Measurements from ENCODE around the gene KCNJ18. TPM values are rescaled to one million over a fixed set of nuclear protein-coding genes. Genes with fewer than 3 reads are reported as not detected.

The KCNJ18 gene
- total RNA-seq, 1 donor from 2014 or later = not detected

GRCh38 chr17:21676281-21677111, 15.8 kb upstream of the KCNJ18 start:
- no peaks in the 10 kb centered on the region for H3K9me3 ChIP-seq
- intact Hi-C loops (cut with DNase I) = no loop called here
- DNase-seq = no peak
- no peaks in the 10 kb centered on the region for H3K4me1 ChIP-seq
- H3K27me3 ChIP-seq = no peaks in the 10 kb centered on the region
- no peak overlapping the region for H3K4me3 ChIP-seq
- no peaks in the 10 kb centered on the region for H3K36me3 ChIP-seq
- H3K27ac ChIP-seq = no peak overlapping the region
- peak; percentile 46 for ATAC-seq
- no peak for TF ChIP-seq CTCF (IDR thresholded peaks at IDR 0.05)

- intact Hi-C loops (cut with DNase I) = no loop called here
- peak; percentile 12 for ATAC-seq
- Histone ChIP-seq H3K36me3 (no peaks in the 10 kb centered on the region), H3K9me3 (no peaks in the 10 kb centered on the region), H3K4me1 (no peaks in the 10 kb centered on the region), H3K27me3 (no peaks in the 10 kb centered on the region), H3K27ac (no peak overlapping the region), H3K4me3 (no peak overlapping the region)
- DNase-seq = no peak
- TF ChIP-seq CTCF (IDR thresholded peaks at IDR 0.05) = no peak
Measured at GRCh38 chr17:21677126-21677910, 15.0 kb upstream of the KCNJ18 start.

- DNase-seq (no peak), ATAC-seq (no peak)
- no peaks in the 10 kb centered on the region for H3K27me3 ChIP-seq
- no peaks in the 10 kb centered on the region for H3K36me3 ChIP-seq
- H3K4me3 ChIP-seq = no peak overlapping the region
- H3K9me3 ChIP-seq = no peaks in the 10 kb centered on the region
- no peak overlapping the region for H3K27ac ChIP-seq
- H3K4me1 ChIP-seq = no peaks in the 10 kb centered on the region
- TF ChIP-seq CTCF (IDR thresholded peaks at IDR 0.05) = no peak
- intact Hi-C loops (cut with DNase I) = no loop called here
Measured at GRCh38 chr17:21677911-21678310, 14.4 kb upstream of the KCNJ18 start.

- intact Hi-C loops (cut with DNase I) = no loop called here
- H3K27me3 ChIP-seq = no peaks in the 10 kb centered on the region
- no peaks in the 10 kb centered on the region for H3K9me3 ChIP-seq
- DNase-seq = peak; percentile 67
- no peaks in the 10 kb centered on the region for H3K4me1 ChIP-seq
- no peak overlapping the region for H3K4me3 ChIP-seq
- H3K27ac ChIP-seq = no peak overlapping the region
- no peak for TF ChIP-seq CTCF (IDR thresholded peaks at IDR 0.05)
- no peaks in the 10 kb centered on the region for H3K36me3 ChIP-seq
- no peak for ATAC-seq
Measured at GRCh38 chr17:21678393-21679081, 13.8 kb upstream of the KCNJ18 start.

GRCh38 chr17:21679256-21680146, 12.8 kb upstream of the KCNJ18 start:
- ATAC-seq (no peak), DNase-seq (no peak)
- Histone ChIP-seq H3K4me3 (no peak overlapping the region), H3K36me3 (no peaks in the 10 kb centered on the region), H3K9me3 (no peaks in the 10 kb centered on the region), H3K27ac (no peak overlapping the region), H3K4me1 (no peaks in the 10 kb centered on the region), H3K27me3 (no peaks in the 10 kb centered on the region)
- intact Hi-C loops (cut with DNase I) = no loop called here
- TF ChIP-seq CTCF (IDR thresholded peaks at IDR 0.05) = no peak

Data from upper lobe of right lung (tissue), 1 donor.